ENCODE data around the gene CD96. TPM values are rescaled to one million over a fixed set of nuclear protein-coding genes. Genes with fewer than 3 reads are reported as not detected.

The CD96 gene
- total and polyA plus RNA-seq, 2 donors (not counting 3 experiments of a cell fraction or from before 2014, with no cell fraction given) = not detected

GRCh38 chr3:111616417-111617105 is 74.6 kb downstream of the CD96 start:
- BruUV-seq (replicated peaks) = no TSS peak
- intact Hi-C loops (cut with micrococcal nuclease) = no loop called here
- peaks cover 2 to 4% of the 10 kb centered on the region in 2 experiments for H3K27me3 ChIP-seq (ENCODE audit: control insufficient read depth in 2 of 2, insufficient read depth in 2 of 2, low read length in 2 of 2)
- H3K4me1 ChIP-seq (ENCODE audit: control insufficient read depth, extremely low read depth, insufficient read depth, low read length) = no peaks in the 10 kb centered on the region
- no peak overlapping the region for H3K4me3 ChIP-seq (replicated peaks in 1 of 3; ENCODE audit: insufficient read depth in 1 of 3, low read depth in 1 of 3, low read length in 3 of 3)
- no peaks in the 10 kb centered on the region for H3K9me3 ChIP-seq (replicated peaks; ENCODE audit: control insufficient read depth, insufficient read depth, low read length)
- dilution Hi-C loops (cut with MboI; ENCODE audit: extremely low pct_ligation_motif_present, low sequenced_read_pairs) = no loop called here
- FAIRE-seq = no peak
- H3K9me1 ChIP-seq (replicated peaks; ENCODE audit: control insufficient read depth, extremely low read depth, insufficient read depth, low read length) = no peaks in the 10 kb centered on the region
- no peaks in the 10 kb centered on the region for H4K20me1 ChIP-seq (replicated peaks; ENCODE audit: control insufficient read depth, extremely low read depth, insufficient read depth, low read length)
- no peaks in the 10 kb centered on the region for H3K36me3 ChIP-seq (ENCODE audit: control insufficient read depth in 2 of 2, extremely low read depth in 1 of 2, insufficient read depth in 2 of 2, low read length in 2 of 2)
- no peak for TF ChIP-seq EZH2 (IDR thresholded peaks at IDR 0.05; ENCODE audit: borderline replicate concordance, low read depth, low read length, severe bottlenecking)
- TF ChIP-seq GATA2 (IDR thresholded peaks at IDR 0.05; ENCODE audit: insufficient read depth, insufficient read length, low read depth, low read length) = no peak
- TF ChIP-seq JUN (IDR thresholded peaks at IDR 0.05; ENCODE audit: borderline replicate concordance, insufficient read depth, insufficient read length, low read depth) = no peak
- ChIA-PET POLR2A (no interaction called here), CTCF (interaction anchor here (1.1 kb wide), 1 partner anchor 39 kb away, joined by 3 read pairs; no protein-coding TSS in a partner anchor)
- DNase-seq (ENCODE audit: low read depth, low spot score) = no peak
- H3K27ac ChIP-seq (ENCODE audit: insufficient read depth, low read depth, low read length) = no peak overlapping the region
- H3K9ac ChIP-seq (replicated peaks; ENCODE audit: extremely low read depth, insufficient read depth, low read length) = no peak overlapping the region
- no peak overlapping the region for H3K4me2 ChIP-seq (ENCODE audit: insufficient read depth, low read length)
- no peak overlapping the region for H2AFZ ChIP-seq (ENCODE audit: low read depth, low read length)
- H3K79me2 ChIP-seq (ENCODE audit: control insufficient read depth, insufficient read depth, low read length) = no peaks in the 10 kb centered on the region

- TF ChIP-seq CTCF (IDR thresholded peaks at IDR 0.05; ENCODE audit: extremely low read depth in 1 of 2, insufficient read depth in 1 of 2, low read depth in 1 of 2, low read length in 2 of 2) = no peak
- no peak for TF ChIP-seq MAX (IDR thresholded peaks at IDR 0.05; ENCODE audit: insufficient read depth, insufficient read length)
- TF ChIP-seq JUN (IDR thresholded peaks at IDR 0.05; ENCODE audit: borderline replicate concordance, insufficient read depth, insufficient read length, low read depth) = no peak
- no peak for TF ChIP-seq MYC (IDR thresholded peaks at IDR 0.05; ENCODE audit: low read depth, low read length)
- no peak for TF ChIP-seq FOS (IDR thresholded peaks at IDR 0.05; ENCODE audit: borderline replicate concordance, insufficient read depth, low read length)
- TF ChIP-seq EZH2 (IDR thresholded peaks at IDR 0.05; ENCODE audit: borderline replicate concordance, low read depth, low read length, severe bottlenecking) = no peak
- no peak for TF ChIP-seq POLR2AphosphoS5 (IDR thresholded peaks at IDR 0.05; ENCODE audit: insufficient read depth, low read depth, low read length)
- TF ChIP-seq GATA2 (IDR thresholded peaks at IDR 0.05; ENCODE audit: insufficient read depth, insufficient read length, low read depth, low read length) = no peak
- no peak for TF ChIP-seq POLR2A (IDR thresholded peaks at IDR 0.05; ENCODE audit: low read depth, low read length)
- H3K4me1 ChIP-seq (ENCODE audit: control insufficient read depth, extremely low read depth, insufficient read depth, low read length) = no peaks in the 10 kb centered on the region
- intact Hi-C loops (cut with micrococcal nuclease) (no loop called here), dilution Hi-C loops (cut with MboI; ENCODE audit: extremely low pct_ligation_motif_present, low sequenced_read_pairs) (no loop called here)
- ChIA-PET CTCF (no interaction called here), POLR2A (no interaction called here)
- no peak for FAIRE-seq
- H3K36me3 ChIP-seq (ENCODE audit: control insufficient read depth in 2 of 2, extremely low read depth in 1 of 2, insufficient read depth in 2 of 2, low read length in 2 of 2) = no peaks in the 10 kb centered on the region
- H3K27ac ChIP-seq (ENCODE audit: insufficient read depth, low read depth, low read length) = no peak overlapping the region
- H3K79me2 ChIP-seq (ENCODE audit: control insufficient read depth, insufficient read depth, low read length) = no peaks in the 10 kb centered on the region
- no peak for DNase-seq (ENCODE audit: low read depth, low spot score)
- no peak overlapping the region for H3K4me2 ChIP-seq (ENCODE audit: insufficient read depth, low read length)
- BruUV-seq (replicated peaks) = no TSS peak
- H3K27me3 ChIP-seq (ENCODE audit: control insufficient read depth in 2 of 2, insufficient read depth in 2 of 2, low read length in 2 of 2) = peaks cover 3 to 6% of the 10 kb centered on the region in 2 experiments
- H3K9ac ChIP-seq (replicated peaks; ENCODE audit: extremely low read depth, insufficient read depth, low read length) = no peak overlapping the region
- no peaks in the 10 kb centered on the region for H3K9me3 ChIP-seq (replicated peaks; ENCODE audit: control insufficient read depth, insufficient read depth, low read length)
- H3K9me1 ChIP-seq (replicated peaks; ENCODE audit: control insufficient read depth, extremely low read depth, insufficient read depth, low read length) = no peaks in the 10 kb centered on the region
- no peak overlapping the region for H2AFZ ChIP-seq (ENCODE audit: low read depth, low read length)
- H3K4me3 ChIP-seq (replicated peaks in 1 of 3; ENCODE audit: insufficient read depth in 1 of 3, low read depth in 1 of 3, low read length in 3 of 3) = no peak overlapping the region
- H4K20me1 ChIP-seq (replicated peaks; ENCODE audit: control insufficient read depth, extremely low read depth, insufficient read depth, low read length) = no peaks in the 10 kb centered on the region
These were observed 75.4 kb downstream of the CD96 start for GRCh38 chr3:111617406-111617805.

Measured in endothelial cell of umbilical vein (primary cell).